Loucy (cell line): ENCODE data around the gene ITPKB.

ENCODE experiments used
- H2AFZ ChIP-seq: fragments of 200-600 bp; sonication (generic); 2 replicates; pipeline ENCODE4 v1.6.0; 2016; ENCODE audit warnings: antibody characterized with exemption, mild to moderate bottlenecking, low read length, moderate library complexity
- H3F3A ChIP-seq: fragments of 200-600 bp; 2 replicates; pipeline ENCODE4 v1.6.0; 2016; ENCODE audit warnings: antibody characterized with exemption, low read depth, mild to moderate bottlenecking
- H3K27me3 ChIP-seq: fragments of 200-600 bp; sonication (generic); 2 replicates; pipeline ENCODE4 v1.6.1; 2014; ENCODE audit warnings: low read length, mild to moderate bottlenecking; ENCODE audit not compliant: insufficient read depth, poor library complexity, severe bottlenecking
- H3K36me3 ChIP-seq: fragments of 200-600 bp; sonication (generic); 2 replicates; pipeline ENCODE4 v1.6.1; 2016; ENCODE audit warnings: low read length; ENCODE audit not compliant: insufficient read depth
- H3K4me1 ChIP-seq: fragments of 200-600 bp; sonication (generic); 2 replicates; pipeline ENCODE4 v1.5.1; 2014; ENCODE audit warnings: low read length, mild to moderate bottlenecking; ENCODE audit not compliant: insufficient read depth, poor library complexity, severe bottlenecking
- H3K4me2 ChIP-seq: fragments of 200-600 bp; sonication (generic); 2 replicates; pipeline ENCODE4 v1.6.0; 2014; ENCODE audit warnings: antibody characterized with exemption, low read length, low read depth, mild to moderate bottlenecking; ENCODE audit not compliant: poor library complexity, severe bottlenecking
- H3K4me3 ChIP-seq: fragments of 200-600 bp; sonication (generic); 2 replicates; pipeline ENCODE4 v1.5.1; 2014; ENCODE audit warnings: low read length, mild to moderate bottlenecking, mixed read lengths; ENCODE audit not compliant: poor library complexity, severe bottlenecking
- H3K79me2 ChIP-seq: fragments of 200-600 bp; sonication (generic); 2 replicates; pipeline ENCODE4 v1.6.1; 2014; ENCODE audit warnings: low read length; ENCODE audit not compliant: insufficient read depth
- H3K9ac ChIP-seq: fragments of 200-600 bp; sonication (generic); 2 replicates; pipeline ENCODE4 v1.6.0; 2014; ENCODE audit warnings: mild to moderate bottlenecking, low read depth, low read length, moderate library complexity; ENCODE audit not compliant: poor library complexity, severe bottlenecking
- H3K9me2 ChIP-seq: fragments of 200-600 bp; sonication (generic); replicated peaks from 2 replicates; pipeline ENCODE4 v1.6.1; 2016; ENCODE audit warnings: low read depth, low read length, mixed read lengths
- H3K9me3 ChIP-seq: fragments of 200-600 bp; sonication (generic); 2 replicates; pipeline ENCODE4 v1.6.1; 2014; ENCODE audit warnings: mild to moderate bottlenecking, antibody characterized with exemption, low read length, low read depth; ENCODE audit not compliant: insufficient read depth
- H4K20me1 ChIP-seq: fragments of 200-600 bp; sonication (generic); 2 replicates; pipeline ENCODE4 v1.6.0; 2014; ENCODE audit warnings: antibody characterized with exemption, low read length, mild to moderate bottlenecking; ENCODE audit not compliant: insufficient read depth, poor library complexity, severe bottlenecking
- CTCF ChIP-seq: fragments of 200-600 bp; sonication (generic); conservative IDR thresholded peaks from 2 replicates; pipeline ENCODE4 v1.5.1; 2014; ENCODE audit warnings: mild to moderate bottlenecking, antibody characterized with exemption, low read length
- EZH2phosphoT487 ChIP-seq: fragments of 200-600 bp; IDR thresholded peaks from 2 replicates; pipeline ENCODE4 v1.6.1; 2018; ENCODE audit warnings: antibody characterized with exemption, mild to moderate bottlenecking, moderate library complexity, borderline replicate concordance

The ITPKB gene

DNA sequence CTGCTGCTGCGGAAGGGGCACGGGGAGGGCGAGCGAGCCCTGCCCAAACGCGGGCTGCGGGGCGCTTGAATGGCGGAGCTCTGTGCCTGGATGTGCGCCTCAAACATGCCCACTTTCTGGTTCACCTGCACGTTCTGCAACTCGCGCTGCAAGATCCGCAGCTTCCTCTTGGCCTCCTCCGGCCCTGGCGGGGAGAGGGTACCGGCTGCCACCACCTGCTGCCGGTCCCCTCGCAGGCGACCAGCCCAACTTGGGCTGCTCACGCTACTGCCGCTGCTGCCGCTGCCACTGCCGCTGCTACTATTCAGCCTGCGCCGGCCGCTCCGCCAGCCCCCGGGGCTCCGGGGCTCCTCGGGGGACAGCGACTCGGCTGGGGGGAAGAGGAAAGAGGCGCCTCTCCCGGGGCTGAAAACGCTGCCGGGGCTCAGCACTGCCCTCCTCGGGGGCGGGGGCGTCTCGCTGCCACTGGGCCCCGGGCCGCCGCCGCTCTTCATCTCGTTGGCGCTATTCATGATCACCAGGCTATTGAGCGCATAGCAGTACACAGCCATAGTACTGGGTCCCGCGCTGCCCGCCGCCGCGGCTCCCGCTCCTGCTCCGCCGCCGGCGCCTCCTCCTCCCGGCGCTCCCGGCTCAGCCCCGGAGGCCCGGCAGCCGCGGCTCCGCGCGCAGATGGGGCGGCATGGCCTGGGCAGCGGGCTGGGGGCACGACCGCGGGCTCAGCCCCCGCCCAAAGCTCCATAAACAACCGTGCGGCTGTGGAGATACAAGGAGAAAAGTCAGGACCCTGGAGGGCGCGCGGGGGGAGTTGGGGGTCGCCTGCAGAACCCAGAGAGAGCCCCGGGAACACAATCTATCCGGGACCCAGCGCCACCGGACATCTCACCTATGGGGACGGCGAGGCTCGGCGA is 1.9 kb downstream of the ITPKB start:
- Histone ChIP-seq H3K4me2 (peak overlapping the region; percentile 96), H3K9me3 (no peaks in the 10 kb centered on the region), H3K4me1 (peaks cover 58% of the 10 kb centered on the region), H3K27me3 (no peaks in the 10 kb centered on the region), H3K79me2 (peaks cover 69% of the 10 kb centered on the region), H3K9me2 (no peaks in the 10 kb centered on the region), H3F3A (0 out of 2 replicates have a peak, but pooled peaks cover 4% of the 10 kb centered on the region), H4K20me1 (peaks cover 50% of the 10 kb centered on the region), H3K9ac (peak overlapping the region; percentile 99), H3K4me3 (peak overlapping the region; percentile 96), H3K36me3 (peaks cover 6% of the 10 kb centered on the region; the same call in 1 of the 2 replicates), H2AFZ (no peak overlapping the region)
- TF ChIP-seq CTCF (no peak; the same call in 1 of the 2 replicates), EZH2phosphoT487 (no peak)

GRCh38 chr1:226736001-226736907 is 2.8 kb downstream of the ITPKB start:
- H3K27me3 ChIP-seq: no peaks in the 10 kb centered on the region

More at GRCh38 chr1:226736001-226736907, 2.8 kb downstream of the ITPKB start:
- Histone ChIP-seq H3K9me2 (no peaks in the 10 kb centered on the region), H3K4me1 (peaks cover 66% of the 10 kb centered on the region), H2AFZ (no peak overlapping the region), H3F3A (0 out of 2 replicates have a peak, but pooled peaks cover 4% of the 10 kb centered on the region), H3K4me3 (peak overlapping the region; percentile 96), H3K9ac (peak overlapping the region; percentile 99), H3K9me3 (no peaks in the 10 kb centered on the region), H3K36me3 (peaks cover 6% of the 10 kb centered on the region; the same call in 1 of the 2 replicates), H3K4me2 (peak overlapping the region; percentile 96), H3K79me2 (peaks cover 78% of the 10 kb centered on the region), H4K20me1 (peaks cover 59% of the 10 kb centered on the region)
- TF ChIP-seq CTCF (no peak), EZH2phosphoT487 (no peak)
